HG03196 (cell line): ENCODE results near the gene CPVL.

Source experiments
- ATAC-seq: cut with Tn5 transposase; IDR thresholded peaks from one replicate; pipeline ENCODE4 v1.9.1; 2021; ENCODE audit not compliant: unreplicated experiment

Gene CPVL

GRCh38 chr7:29007127-29007526, 139.2 kb downstream of the CPVL start:
- ATAC-seq: no peak

GRCh38 chr7:29005829-29006228, 140.5 kb downstream of the CPVL start:
- no peak for ATAC-seq

GRCh38 chr7:29005406-29005805, 140.9 kb downstream of the CPVL start:
- no peak for ATAC-seq

GRCh38 chr7:29003703-29004102, 142.6 kb downstream of the CPVL start:
- no peak for ATAC-seq

GRCh38 chr7:29000717-29001076, 145.6 kb downstream of the CPVL start:
- no peak for ATAC-seq

- ATAC-seq: no peak
Measured at GRCh38 chr7:28999895-29000716, 146.2 kb downstream of the CPVL start.

- no peak for ATAC-seq
Measured at GRCh38 chr7:28999427-28999826, 146.9 kb downstream of the CPVL start.

- ATAC-seq: no peak
Measured at GRCh38 chr7:28998105-28998504, 148.2 kb downstream of the CPVL start.

- no peak for ATAC-seq
Measured at GRCh38 chr7:28996836-28997235, 149.5 kb downstream of the CPVL start.

- ATAC-seq: no peak
Measured at GRCh38 chr7:28993371-28993770, 153.0 kb downstream of the CPVL start.

- ATAC-seq: no peak
Measured at GRCh38 chr7:28992798-28993197, 153.5 kb downstream of the CPVL start.

GRCh38 chr7:28990200-28990960, 156.0 kb downstream of the CPVL start:
- no peak for ATAC-seq

- ATAC-seq: no peak
Measured at GRCh38 chr7:28989211-28989980, 156.9 kb downstream of the CPVL start.

GRCh38 chr7:28988810-28989209, 157.5 kb downstream of the CPVL start:
- no peak for ATAC-seq

- ATAC-seq: no peak
Measured at GRCh38 chr7:28988091-28988490, 158.2 kb downstream of the CPVL start.

GRCh38 chr7:28986765-28987110, 159.6 kb downstream of the CPVL start:
- ATAC-seq: no peak

GRCh38 chr7:28986028-28986764, 160.1 kb downstream of the CPVL start:
- ATAC-seq: no peak

GRCh38 chr7:28984631-28985030, 161.7 kb downstream of the CPVL start:
- ATAC-seq: no peak

GRCh38 chr7:28984217-28984616, 162.1 kb downstream of the CPVL start:
- ATAC-seq: no peak

- no peak for ATAC-seq
Measured at GRCh38 chr7:28983396-28984190, 162.7 kb downstream of the CPVL start.
